IMR-90 (cell line): ENCODE data around the gene RPS5.

ENCODE experiments used
- BHLHE40 ChIP-seq: fragments of 150-350 bp; IDR thresholded peaks from 2 replicates; pipeline ENCODE4 v1.6.1; 2016; ENCODE audit warnings: mild to moderate bottlenecking, low read depth, low read length
- CEBPB ChIP-seq: IDR thresholded peaks from 2 replicates; pipeline ENCODE4 v1.6.1; 2012; ENCODE audit warnings: low read depth, low read length, improper control_type of control experiment
- CHD1 ChIP-seq: IDR thresholded peaks from 2 replicates; pipeline ENCODE4 v1.6.1; 2012; ENCODE audit warnings: low read depth, low read length, improper control_type of control experiment
- CTCF ChIP-seq: conservative IDR thresholded peaks from 2 replicates; pipeline ENCODE4 v1.5.1; 2012; ENCODE audit warnings: mild to moderate bottlenecking, low read depth, low read length, improper control_type of control experiment
- ELK1 ChIP-seq: fragments of 150-350 bp; IDR thresholded peaks from 2 replicates; pipeline ENCODE4 v1.6.1; 2016; ENCODE audit warnings: low read depth, mild to moderate bottlenecking, low read length, moderate library complexity, borderline replicate concordance
- FOS ChIP-seq: fragments of 150-350 bp; IDR thresholded peaks from 2 replicates; pipeline ENCODE4 v1.6.1; 2016; ENCODE audit warnings: low read depth, low read length
- MAFK ChIP-seq: IDR thresholded peaks from 2 replicates; pipeline ENCODE4 v1.6.1; 2012; ENCODE audit warnings: low read depth, low read length, improper control_type of control experiment
- MAZ ChIP-seq: IDR thresholded peaks from 2 replicates; pipeline ENCODE4 v1.6.1; 2012; ENCODE audit warnings: low read depth, mild to moderate bottlenecking, low read length, improper control_type of control experiment, moderate library complexity, borderline replicate concordance
- MXI1 ChIP-seq: IDR thresholded peaks from 2 replicates; pipeline ENCODE4 v1.6.1; 2012; ENCODE audit warnings: low read depth, mild to moderate bottlenecking, low read length, moderate library complexity, borderline replicate concordance
- NFE2L2 ChIP-seq: fragments of 150-350 bp; IDR thresholded peaks from 2 replicates; pipeline ENCODE4 v1.6.1; 2016; ENCODE audit warnings: low read depth, mild to moderate bottlenecking, low read length
- POLR2A ChIP-seq: IDR thresholded peaks from 2 replicates; pipeline ENCODE4 v1.6.1; 2012; ENCODE audit warnings: mild to moderate bottlenecking, low read depth, low read length
- RAD21 ChIP-seq: IDR thresholded peaks from 2 replicates; pipeline ENCODE4 v1.6.1; 2012; ENCODE audit warnings: low read length, improper control_type of control experiment
- SMC3 ChIP-seq: fragments of 150-350 bp; IDR thresholded peaks from 2 replicates; pipeline ENCODE4 v1.6.1; 2016; ENCODE audit warnings: low read depth, mild to moderate bottlenecking, antibody characterized with exemption, low read length, moderate library complexity
- USF2 ChIP-seq: fragments of 150-350 bp; IDR thresholded peaks from 2 replicates; pipeline ENCODE4 v1.6.1; 2017; ENCODE audit warnings: mild to moderate bottlenecking, antibody characterized with exemption, low read length, low read depth

GRCh38 chr19:58397533-58398037 lies 10.5 kb downstream of the RPS5 start:
- TF ChIP-seq POLR2A (no peak), CTCF (no peak), FOS (no peak), CHD1 (no peak), RAD21 (no peak), CEBPB (no peak), MAZ (no peak), USF2 (no peak), SMC3 (no peak), NFE2L2 (no peak), MAFK (no peak), MXI1 (no peak), ELK1 (no peak), BHLHE40 (no peak)
